Endothelial cell of umbilical vein (primary cell): ENCODE data around the gene MLYCD. TPM values are rescaled to one million over a fixed set of nuclear protein-coding genes. Genes with fewer than 3 reads are reported as not detected.

Experiments used
- BruUV-seq: library from RNA; stranded (reverse); fragments of 400-500 nt; replicated peaks from 2 replicates; lab custom pipeline; 2021; lab: Mats Ljungman, UMichigan
- CTCF ChIA-PET: fragments of 300-600, 350-600 bp; sonication (Branson Sonifier 250); formaldehyde crosslinking; loops from one replicate; lab custom pipeline; 2021; ENCODE audit warnings: antibody characterized with exemption, inconsistent platforms; lab: Charles Lee
- POLR2A ChIA-PET: fragments of 300-600, 350-600 bp; sonication (Branson Sonifier 250); formaldehyde crosslinking; loops from one replicate; lab custom pipeline; 2021; ENCODE audit warnings: antibody characterized with exemption, inconsistent platforms; lab: Charles Lee
- DNase-seq: peaks from one replicate; pipeline ENCODE4 v3.0.0-alpha.2; 2011; ENCODE audit warnings: low read depth, low spot score
- FAIRE-seq: peaks from 2 replicates; lab custom pipeline; 2011; peaks lifted over from hg19 to GRCh38; lab: Jason Lieb, UNC
- H2AFZ ChIP-seq: 2 replicates; pipeline ENCODE4 v1.6.0; 2012; ENCODE audit warnings: low read depth, low read length, control low read depth, inconsistent platforms
- H3K27ac ChIP-seq: 2 replicates; pipeline ENCODE4 v1.5.1; 2011; ENCODE audit warnings: low read depth, mild to moderate bottlenecking, control low read depth, low read length, moderate library complexity; ENCODE audit not compliant: insufficient read depth
- H3K27me3 ChIP-seq, 2 experiments: 2 replicates each; pipeline versions ENCODE4 v1.6.0 to v1.6.1; 2011; ENCODE audit warnings: low read length in 2 of 2, mixed read lengths in 1 of 2; ENCODE audit not compliant: control insufficient read depth in 2 of 2, insufficient read depth in 2 of 2
- H3K36me3 ChIP-seq, 2 experiments: 2 replicates in 1 of 2; 3 replicates in 1 of 2; pipeline ENCODE4 v1.5.1; 2011; ENCODE audit warnings: low read length in 2 of 2, mild to moderate bottlenecking in 1 of 2, moderate library complexity in 1 of 2; ENCODE audit not compliant: control insufficient read depth in 2 of 2, insufficient read depth in 2 of 2; ENCODE audit errors: extremely low read depth in 1 of 2
- H3K4me1 ChIP-seq: 3 replicates; pipeline ENCODE4 v1.5.1; 2011; ENCODE audit warnings: mild to moderate bottlenecking, low read length; ENCODE audit not compliant: control insufficient read depth, insufficient read depth; ENCODE audit errors: extremely low read depth
- H3K4me2 ChIP-seq: 2 replicates; pipeline ENCODE4 v1.6.1; 2011; ENCODE audit warnings: low read length, control low read depth, mixed read lengths; ENCODE audit not compliant: insufficient read depth
- H3K4me3 ChIP-seq, 3 experiments: fragments of 200-600 bp in 1 of 3; sonication (generic), shearing (Covaris generic) in 1 of 3; replicated peaks in 1 of 3; 2 replicates each; pipeline ENCODE4 v1.5.1; 2011 to 2016; ENCODE audit warnings: control low read depth in 3 of 3, low read length in 3 of 3, mild to moderate bottlenecking in 2 of 3, inconsistent platforms in 1 of 3, low read depth in 1 of 3, moderate library complexity in 1 of 3; ENCODE audit not compliant: insufficient read depth in 1 of 3
- H3K79me2 ChIP-seq: 2 replicates; pipeline ENCODE4 v1.6.0; 2012; ENCODE audit warnings: low read length, inconsistent platforms; ENCODE audit not compliant: control insufficient read depth, insufficient read depth
- H3K9ac ChIP-seq: replicated peaks from 2 replicates; pipeline ENCODE3; 2011; ENCODE audit warnings: low read length, control low read depth; ENCODE audit not compliant: insufficient read depth; ENCODE audit errors: extremely low read depth
- H3K9me1 ChIP-seq: replicated peaks from 3 replicates; pipeline ENCODE4 v1.6.0; 2011; ENCODE audit warnings: mild to moderate bottlenecking, low read length; ENCODE audit not compliant: control insufficient read depth, insufficient read depth; ENCODE audit errors: extremely low read depth
- H3K9me3 ChIP-seq: replicated peaks from 2 replicates; pipeline ENCODE4 v1.5.1; 2012; ENCODE audit warnings: low read length, inconsistent platforms; ENCODE audit not compliant: control insufficient read depth, insufficient read depth
- H4K20me1 ChIP-seq: replicated peaks from 2 replicates; pipeline ENCODE3; 2011; ENCODE audit warnings: mild to moderate bottlenecking, low read length; ENCODE audit not compliant: control insufficient read depth, insufficient read depth; ENCODE audit errors: extremely low read depth
- EZH2 ChIP-seq: IDR thresholded peaks from 2 replicates; pipeline ENCODE4 v1.6.1; 2012; ENCODE audit warnings: borderline replicate concordance, low read depth, mild to moderate bottlenecking, moderate library complexity, low read length, inconsistent platforms; ENCODE audit not compliant: severe bottlenecking
- FOS ChIP-seq: IDR thresholded peaks from 2 replicates; pipeline ENCODE4 v1.6.1; 2011; ENCODE audit warnings: mild to moderate bottlenecking, low read length, moderate library complexity, borderline replicate concordance; ENCODE audit not compliant: insufficient read depth
- GATA2 ChIP-seq: IDR thresholded peaks from 2 replicates; pipeline ENCODE4 v1.7.0; 2011; ENCODE audit warnings: low read depth, mild to moderate bottlenecking, moderate library complexity, mixed read lengths, low read length; ENCODE audit not compliant: insufficient read length, insufficient read depth
- JUN ChIP-seq: IDR thresholded peaks from 2 replicates; pipeline ENCODE4 v1.6.1; 2011; ENCODE audit warnings: borderline replicate concordance, low read depth; ENCODE audit not compliant: insufficient read length, insufficient read depth
- MYC ChIP-seq: IDR thresholded peaks from one replicate; pipeline ENCODE4 v1.6.1; 2011; ENCODE audit warnings: mild to moderate bottlenecking, low read depth, low read length
- POLR2A ChIP-seq: IDR thresholded peaks from 2 replicates; pipeline ENCODE4 v1.6.1; 2012; ENCODE audit warnings: low read depth, mild to moderate bottlenecking, control low read depth, low read length
- POLR2AphosphoS5 ChIP-seq: IDR thresholded peaks from 2 replicates; pipeline ENCODE4 v1.6.1; 2012; ENCODE audit warnings: low read depth, mild to moderate bottlenecking, control low read depth, low read length, moderate library complexity; ENCODE audit not compliant: insufficient read depth
- dilution Hi-C: fragments of 300-500 bp; cut with MboI; formaldehyde crosslinking; loops from one replicate; pipeline ENCODE4 v1.15.0; 2019; ENCODE audit warnings: low sequenced_read_pairs; ENCODE audit not compliant: extremely low pct_ligation_motif_present
- intact Hi-C: fragments of 100-400 bp; cut with micrococcal nuclease; formaldehyde crosslinking; loops from one replicate; pipeline ENCODE4 v1.10.0; 2022
- polyA plus RNA-seq, 4 experiments: library from polyadenylated mRNA; depleted of rRNA in 3 of 4; stranded (reverse) in 3 of 4; unstranded in 1 of 4; fragments of >200 nt; gene quantifications; 2 replicates each; pipeline versions ENCODE4 v1.2.1 to v1.2.3, GENCODE V29; 2011 to 2012; ENCODE audit warnings: missing spikeins in 1 of 4
- total RNA-seq: library from RNA; stranded (reverse); gene quantifications from 2 replicates; pipeline ENCODE4 v1.2.3, GENCODE V29; 2021
- TF ChIP-seq, protein P1 (sequence below): IDR thresholded peaks from 2 replicates; pipeline ENCODE4 v1.6.1; 2011; ENCODE audit not compliant: insufficient read depth, insufficient read length
- TF ChIP-seq, protein P2 (sequence below), 2 donors: IDR thresholded peaks; 1 replicate in 1 of 2; 2 replicates in 1 of 2; pipeline ENCODE4 v1.5.1; 2011; ENCODE audit warnings: low read length in 2 of 2, mild to moderate bottlenecking in 2 of 2, moderate library complexity in 2 of 2, control low read depth in 1 of 2, inconsistent platforms in 1 of 2, low read depth in 1 of 2; ENCODE audit not compliant: insufficient read depth in 1 of 2; ENCODE audit errors: extremely low read depth in 1 of 2

The MLYCD gene
- total and polyA plus RNA-seq, 2 donors (not counting 3 experiments of a cell fraction or from before 2014, with no cell fraction given): 2.0 to 3.4 TPM

DNA sequence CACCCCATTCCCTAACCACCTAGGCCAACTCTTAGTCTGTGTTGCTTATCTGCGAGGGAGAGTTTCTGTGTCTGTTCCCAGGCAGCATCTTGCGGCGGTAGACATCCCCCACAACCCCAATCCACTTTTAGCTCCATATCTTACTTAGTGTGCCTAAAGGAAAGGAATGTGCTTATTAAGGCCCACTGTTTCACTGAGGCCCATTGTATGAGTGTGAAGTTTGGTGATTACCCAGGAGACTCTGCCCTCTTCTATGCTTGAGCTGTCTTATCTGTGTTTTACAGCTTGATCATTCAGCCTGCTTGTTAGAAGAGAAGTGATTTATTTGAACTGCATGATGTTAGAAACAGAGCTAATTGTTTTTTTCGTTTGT lies 10.3 kb upstream of the MLYCD start:
- Histone ChIP-seq H3K4me2 (no peak overlapping the region), H3K79me2 (no peaks in the 10 kb centered on the region), H3K27ac (no peak overlapping the region), H3K4me3 (no peak overlapping the region), H3K36me3 (no peaks in the 10 kb centered on the region), H4K20me1 (no peaks in the 10 kb centered on the region), H3K27me3 (peaks cover 2 to 3% of the 10 kb centered on the region in 2 experiments), H2AFZ (no peak overlapping the region), H3K9ac (no peak overlapping the region), H3K9me3 (no peaks in the 10 kb centered on the region), H3K9me1 (no peaks in the 10 kb centered on the region), H3K4me1 (no peaks in the 10 kb centered on the region)
- BruUV-seq: no TSS peak
- dilution Hi-C loops: no loop called here
- intact Hi-C loops: no loop called here
- TF ChIP-seq, protein P1, sequence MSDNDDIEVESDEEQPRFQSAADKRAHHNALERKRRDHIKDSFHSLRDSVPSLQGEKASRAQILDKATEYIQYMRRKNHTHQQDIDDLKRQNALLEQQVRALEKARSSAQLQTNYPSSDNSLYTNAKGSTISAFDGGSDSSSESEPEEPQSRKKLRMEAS: no peak
- TF ChIP-seq POLR2A: no peak
- TF ChIP-seq GATA2: no peak
- no peak for TF ChIP-seq POLR2AphosphoS5
- no peak for TF ChIP-seq JUN
- TF ChIP-seq EZH2: no peak
- no peak for TF ChIP-seq MYC
- TF ChIP-seq, protein P2, sequence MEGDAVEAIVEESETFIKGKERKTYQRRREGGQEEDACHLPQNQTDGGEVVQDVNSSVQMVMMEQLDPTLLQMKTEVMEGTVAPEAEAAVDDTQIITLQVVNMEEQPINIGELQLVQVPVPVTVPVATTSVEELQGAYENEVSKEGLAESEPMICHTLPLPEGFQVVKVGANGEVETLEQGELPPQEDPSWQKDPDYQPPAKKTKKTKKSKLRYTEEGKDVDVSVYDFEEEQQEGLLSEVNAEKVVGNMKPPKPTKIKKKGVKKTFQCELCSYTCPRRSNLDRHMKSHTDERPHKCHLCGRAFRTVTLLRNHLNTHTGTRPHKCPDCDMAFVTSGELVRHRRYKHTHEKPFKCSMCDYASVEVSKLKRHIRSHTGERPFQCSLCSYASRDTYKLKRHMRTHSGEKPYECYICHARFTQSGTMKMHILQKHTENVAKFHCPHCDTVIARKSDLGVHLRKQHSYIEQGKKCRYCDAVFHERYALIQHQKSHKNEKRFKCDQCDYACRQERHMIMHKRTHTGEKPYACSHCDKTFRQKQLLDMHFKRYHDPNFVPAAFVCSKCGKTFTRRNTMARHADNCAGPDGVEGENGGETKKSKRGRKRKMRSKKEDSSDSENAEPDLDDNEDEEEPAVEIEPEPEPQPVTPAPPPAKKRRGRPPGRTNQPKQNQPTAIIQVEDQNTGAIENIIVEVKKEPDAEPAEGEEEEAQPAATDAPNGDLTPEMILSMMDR (IDR thresholded peaks at IDR 0.05; ENCODE audit: extremely low read depth in 1 of 2, insufficient read depth in 1 of 2, low read depth in 1 of 2, low read length in 2 of 2): no peak
- TF ChIP-seq FOS: no peak
- CTCF ChIA-PET: interaction anchor here (0.9 to 3.6 kb wide), 2 partner anchors 8 to 62 kb away, joined by 3 to 14 read pairs; no protein-coding TSS in a partner anchor
- POLR2A ChIA-PET: no interaction called here
- no peak for DNase-seq
- no peak for FAIRE-seq
